Glomerular visceral epithelial cell (primary cell): Measurements from ENCODE around the gene CEP20.
A peak's percentile ranks its signal among the peaks of the same experiment; 100 is the strongest.

Source experiments
- DNase-seq: peaks from one replicate; pipeline ENCODE4 v3.0.0-alpha.2; 2016; ENCODE audit errors: extremely low spot score

The CEP20 gene

GRCh38 chr16:15897834-15898254, 9.4 kb upstream of the CEP20 start:
- DNase-seq: peak; percentile 32

GRCh38 chr16:15897121-15897780, 8.8 kb upstream of the CEP20 start:
- no peak for DNase-seq

GRCh38 chr16:15894571-15895374, 6.4 kb upstream of the CEP20 start:
- DNase-seq: no peak

GRCh38 chr16:15891508-15891907, 3.1 kb upstream of the CEP20 start:
- DNase-seq: no peak

- DNase-seq: no peak
Observed at GRCh38 chr16:15887283-15887682, 1.1 kb downstream of the CEP20 start.

GRCh38 chr16:15886078-15886477, 2.3 kb downstream of the CEP20 start:
- DNase-seq: no peak

GRCh38 chr16:15885560-15886001, 2.8 kb downstream of the CEP20 start:
- DNase-seq: no peak

GRCh38 chr16:15882563-15882962, 5.8 kb downstream of the CEP20 start:
- no peak for DNase-seq

- no peak for DNase-seq
Observed at GRCh38 chr16:15881794-15882379, 6.5 kb downstream of the CEP20 start.

- DNase-seq: no peak
Observed at GRCh38 chr16:15880434-15881308, 7.7 kb downstream of the CEP20 start.

GRCh38 chr16:15879255-15879811, 9.1 kb downstream of the CEP20 start:
- peak; percentile 41 for DNase-seq

- DNase-seq: peak; percentile 43
Observed at GRCh38 chr16:15876503-15876902, 11.9 kb downstream of the CEP20 start.

- DNase-seq: peak; percentile 57
Observed at GRCh38 chr16:15874745-15875314, 13.6 kb downstream of the CEP20 start.

- DNase-seq: no peak
Observed at GRCh38 chr16:15873737-15874136, 14.7 kb downstream of the CEP20 start.

- no peak for DNase-seq
Observed at GRCh38 chr16:15873301-15873700, 15.1 kb downstream of the CEP20 start.

- DNase-seq: no peak
Observed at GRCh38 chr16:15870011-15870410, 18.4 kb downstream of the CEP20 start.

- DNase-seq: no peak
Observed at GRCh38 chr16:15866451-15866850, 22.0 kb downstream of the CEP20 start.

- DNase-seq: no peak
Observed at GRCh38 chr16:15865742-15866141, 22.7 kb downstream of the CEP20 start.

- no peak for DNase-seq
Observed at GRCh38 chr16:15864939-15865338, 23.5 kb downstream of the CEP20 start.

GRCh38 chr16:15861996-15862395, 26.4 kb downstream of the CEP20 start:
- DNase-seq: no peak
